Neural cell (in vitro differentiated cells): ENCODE data around the gene UBE3B. TPM values are rescaled to one million over a fixed set of nuclear protein-coding genes. Genes with fewer than 3 reads are reported as not detected.

Source experiments
- H2AFZ ChIP-seq: fragments of 200-600, 300-800 bp; sonication (generic), shearing (Covaris generic); 2 replicates; pipeline ENCODE4 v1.6.0; 2014; ENCODE audit warnings: low read depth, mild to moderate bottlenecking, antibody characterized with exemption, low read length, moderate library complexity
- H3F3A ChIP-seq: fragments of 200-600 bp; shearing (Covaris generic); 2 replicates; pipeline ENCODE4 v1.6.1; 2016; ENCODE audit warnings: mild to moderate bottlenecking, moderate library complexity, mixed read lengths, antibody characterized with exemption, low read length; ENCODE audit not compliant: insufficient read depth, poor library complexity, severe bottlenecking
- H3K27ac ChIP-seq: fragments of 200-600, 300-800 bp; sonication (generic), shearing (Covaris generic); 2 replicates; pipeline ENCODE4 v1.5.1; 2014; ENCODE audit warnings: mild to moderate bottlenecking, low read length, moderate library complexity
- H3K27me3 ChIP-seq: fragments of 300-800, 200-600 bp; sonication (generic), shearing (Covaris generic); 2 replicates; pipeline ENCODE4 v1.6.0; 2014; ENCODE audit warnings: mild to moderate bottlenecking, low read depth, low read length, moderate library complexity; ENCODE audit not compliant: insufficient read depth
- H3K36me3 ChIP-seq: fragments of 300-800, 200-600 bp; sonication (generic), shearing (Covaris generic); 2 replicates; pipeline ENCODE4 v1.5.1; 2014; ENCODE audit warnings: mild to moderate bottlenecking, antibody characterized with exemption, low read length, moderate library complexity; ENCODE audit not compliant: insufficient read depth
- H3K4me2 ChIP-seq: fragments of 300-800, 200-600 bp; sonication (generic), shearing (Covaris generic); 2 replicates; pipeline ENCODE4 v1.6.0; 2014; ENCODE audit warnings: mild to moderate bottlenecking, low read length
- H3K4me3 ChIP-seq: fragments of 300-800, 200-600 bp; sonication (generic), shearing (Covaris generic); 2 replicates; pipeline ENCODE4 v1.5.1; 2014; ENCODE audit warnings: mild to moderate bottlenecking, low read length, moderate library complexity
- H3K79me2 ChIP-seq: fragments of 200-600 bp; shearing (Covaris generic); replicated peaks from 2 replicates; pipeline ENCODE4 v1.6.0; 2014; ENCODE audit warnings: mild to moderate bottlenecking, low read length, moderate library complexity; ENCODE audit not compliant: insufficient read depth
- H3K9ac ChIP-seq: fragments of 300-800, 200-600 bp; sonication (generic), shearing (Covaris generic); 2 replicates; pipeline ENCODE4 v1.6.1; 2016; ENCODE audit warnings: mild to moderate bottlenecking, low read length, mixed read lengths
- H3K9me2 ChIP-seq: fragments of 200-600 bp; shearing (Covaris generic); 2 replicates; pipeline ENCODE4 v1.6.1; 2016; ENCODE audit warnings: mild to moderate bottlenecking, low read length, mixed read lengths; ENCODE audit not compliant: insufficient read depth
- H3K9me3 ChIP-seq: fragments of 200-600, 300-800 bp; sonication (generic), shearing (Covaris generic); 2 replicates; pipeline ENCODE4 v1.6.1; 2016; ENCODE audit warnings: mild to moderate bottlenecking, mixed run types, low read length, moderate library complexity, mixed read lengths
- H4K20me1 ChIP-seq: fragments of 200-600 bp; shearing (Covaris generic); 2 replicates; pipeline ENCODE4 v1.6.1; 2016; ENCODE audit warnings: mild to moderate bottlenecking, mixed run types; ENCODE audit not compliant: insufficient read depth
- EP300 ChIP-seq: fragments of 450-650 bp; conservative IDR thresholded peaks from 2 replicates; pipeline ENCODE4 v1.6.1; 2014; ENCODE audit warnings: antibody characterized with exemption, mild to moderate bottlenecking, moderate library complexity; ENCODE audit not compliant: poor library complexity, severe bottlenecking
- EZH2 ChIP-seq: fragments of 200-600, 300-800 bp; shearing (Covaris generic), sonication (generic); IDR thresholded peaks from 2 replicates; pipeline ENCODE4 v1.6.1; 2014; ENCODE audit warnings: antibody characterized with exemption, low read length, borderline replicate concordance, mild to moderate bottlenecking; ENCODE audit not compliant: insufficient read depth, poor library complexity, severe bottlenecking
- MXI1 ChIP-seq: fragments of 450-650 bp; conservative IDR thresholded peaks from 2 replicates; pipeline ENCODE4 v1.6.1; 2014; ENCODE audit warnings: antibody characterized with exemption, mild to moderate bottlenecking; ENCODE audit not compliant: poor library complexity, severe bottlenecking
- POLR2AphosphoS5 ChIP-seq: IDR thresholded peaks from 2 replicates; pipeline ENCODE4 v1.6.1; 2012
- RAD21 ChIP-seq: fragments of 450-650 bp; conservative IDR thresholded peaks from 2 replicates; pipeline ENCODE4 v1.6.1; 2014; ENCODE audit warnings: antibody characterized with exemption, mild to moderate bottlenecking, moderate library complexity
- SMC3 ChIP-seq: fragments of 450-650 bp; conservative IDR thresholded peaks from 2 replicates; pipeline ENCODE4 v1.6.1; 2014; ENCODE audit warnings: antibody characterized with exemption, mild to moderate bottlenecking, moderate library complexity; ENCODE audit not compliant: poor library complexity
- TAF1 ChIP-seq: IDR thresholded peaks from 2 replicates; pipeline ENCODE4 v1.6.1; 2012; ENCODE audit warnings: low read depth
- polyA minus RNA-seq: library from RNA; depleted of rRNA, polyadenylated mRNA; stranded (reverse); fragments of >200 nt; gene quantifications from 2 replicates; pipeline ENCODE4 v1.2.3, GENCODE V29; 2014
- polyA plus RNA-seq: library from polyadenylated mRNA; depleted of rRNA; stranded (reverse); fragments of >200 nt; gene quantifications from 2 replicates; pipeline ENCODE4 v1.2.3, GENCODE V29; 2014
- TF ChIP-seq, protein P1 (sequence below): fragments of 450-650 bp; IDR thresholded peaks from 2 replicates; pipeline ENCODE4 v1.5.1; 2014; ENCODE audit warnings: antibody characterized with exemption, mild to moderate bottlenecking, moderate library complexity; ENCODE audit not compliant: poor library complexity, severe bottlenecking
- TF ChIP-seq, protein P2 (sequence below): IDR thresholded peaks from 2 replicates; pipeline ENCODE4 v1.6.1; 2012; ENCODE audit warnings: borderline replicate concordance

Gene UBE3B, protein sequence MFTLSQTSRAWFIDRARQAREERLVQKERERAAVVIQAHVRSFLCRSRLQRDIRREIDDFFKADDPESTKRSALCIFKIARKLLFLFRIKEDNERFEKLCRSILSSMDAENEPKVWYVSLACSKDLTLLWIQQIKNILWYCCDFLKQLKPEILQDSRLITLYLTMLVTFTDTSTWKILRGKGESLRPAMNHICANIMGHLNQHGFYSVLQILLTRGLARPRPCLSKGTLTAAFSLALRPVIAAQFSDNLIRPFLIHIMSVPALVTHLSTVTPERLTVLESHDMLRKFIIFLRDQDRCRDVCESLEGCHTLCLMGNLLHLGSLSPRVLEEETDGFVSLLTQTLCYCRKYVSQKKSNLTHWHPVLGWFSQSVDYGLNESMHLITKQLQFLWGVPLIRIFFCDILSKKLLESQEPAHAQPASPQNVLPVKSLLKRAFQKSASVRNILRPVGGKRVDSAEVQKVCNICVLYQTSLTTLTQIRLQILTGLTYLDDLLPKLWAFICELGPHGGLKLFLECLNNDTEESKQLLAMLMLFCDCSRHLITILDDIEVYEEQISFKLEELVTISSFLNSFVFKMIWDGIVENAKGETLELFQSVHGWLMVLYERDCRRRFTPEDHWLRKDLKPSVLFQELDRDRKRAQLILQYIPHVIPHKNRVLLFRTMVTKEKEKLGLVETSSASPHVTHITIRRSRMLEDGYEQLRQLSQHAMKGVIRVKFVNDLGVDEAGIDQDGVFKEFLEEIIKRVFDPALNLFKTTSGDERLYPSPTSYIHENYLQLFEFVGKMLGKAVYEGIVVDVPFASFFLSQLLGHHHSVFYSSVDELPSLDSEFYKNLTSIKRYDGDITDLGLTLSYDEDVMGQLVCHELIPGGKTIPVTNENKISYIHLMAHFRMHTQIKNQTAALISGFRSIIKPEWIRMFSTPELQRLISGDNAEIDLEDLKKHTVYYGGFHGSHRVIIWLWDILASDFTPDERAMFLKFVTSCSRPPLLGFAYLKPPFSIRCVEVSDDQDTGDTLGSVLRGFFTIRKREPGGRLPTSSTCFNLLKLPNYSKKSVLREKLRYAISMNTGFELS
- 21.7 and 22.6 TPM in 2 replicates for polyA plus RNA-seq
- 36.3 and 46.0 TPM in 2 replicates for polyA minus RNA-seq

DNA sequence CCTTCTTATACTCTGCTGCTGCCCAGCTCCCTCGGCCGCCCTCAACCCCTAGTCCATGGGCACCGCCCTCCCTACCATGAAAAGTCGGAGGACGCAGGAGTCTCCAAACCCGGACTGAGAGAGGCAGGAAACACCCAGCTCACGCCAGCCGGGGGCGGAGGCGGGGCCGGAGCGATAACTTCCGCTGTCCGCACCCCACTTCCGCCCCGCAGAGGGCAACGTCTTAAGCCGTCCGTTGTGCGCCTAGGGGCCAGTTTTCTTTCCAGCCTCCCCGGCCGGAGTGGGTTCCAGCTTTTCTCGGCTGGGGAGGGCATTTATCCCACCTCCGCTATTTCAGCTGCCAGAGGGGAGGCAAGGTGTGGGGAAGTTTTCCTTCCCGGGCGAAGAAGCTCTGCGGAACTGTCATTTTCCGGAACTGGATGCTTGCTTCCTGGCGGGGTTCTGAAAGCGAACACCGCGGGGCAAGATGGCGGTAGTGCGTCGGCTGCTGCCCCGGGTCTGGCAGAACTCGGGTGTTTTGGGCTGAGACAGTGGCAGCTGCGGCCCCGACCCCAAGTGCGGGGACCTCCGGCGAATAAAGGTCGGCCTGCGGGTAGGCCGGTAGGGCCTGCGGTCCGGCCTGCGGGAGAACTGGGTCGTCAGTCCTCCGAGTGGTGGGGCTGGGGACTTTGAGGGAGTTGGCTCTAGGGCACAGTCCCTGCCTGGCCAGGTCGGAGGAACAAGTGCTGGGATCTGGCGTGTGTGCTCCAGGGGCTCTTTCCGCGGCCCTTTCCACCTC is at the start of gene UBE3B, which contains the start of gene KCTD10:
Gene UBE3B (plus strand): TSS at position 450 of the 778 bp plus-strand sequence. CDS start 5,918 bp downstream, outside the sequence.
Gene KCTD10 (minus strand): TSS at position 116 of the 778 bp plus-strand sequence. CDS start 38 bp downstream, at position 78.
- H3K27ac ChIP-seq, result peak within 1 kb of the TSS; percentile 95
- no peaks in the 10 kb centered on the region for H3K9me2 ChIP-seq
- H3F3A ChIP-seq, result no peaks in the 10 kb centered on the region
- H3K36me3 ChIP-seq, result no peaks in the 10 kb centered on the region
- H2AFZ ChIP-seq, result peak within 1 kb of the TSS; percentile 88
- H4K20me1 ChIP-seq, result no peaks in the 10 kb centered on the region
- peak within 1 kb of the TSS; percentile 96 for H3K9ac ChIP-seq
- no peaks in the 10 kb centered on the region for H3K9me3 ChIP-seq
- H3K79me2 ChIP-seq, result peaks cover 68% of the 10 kb centered on the region
- no peaks in the 10 kb centered on the region for H3K27me3 ChIP-seq
- peak within 1 kb of the TSS; percentile 91 for H3K4me3 ChIP-seq
- peak within 1 kb of the TSS; percentile 95 for H3K4me2 ChIP-seq
- TF ChIP-seq, protein P1, sequence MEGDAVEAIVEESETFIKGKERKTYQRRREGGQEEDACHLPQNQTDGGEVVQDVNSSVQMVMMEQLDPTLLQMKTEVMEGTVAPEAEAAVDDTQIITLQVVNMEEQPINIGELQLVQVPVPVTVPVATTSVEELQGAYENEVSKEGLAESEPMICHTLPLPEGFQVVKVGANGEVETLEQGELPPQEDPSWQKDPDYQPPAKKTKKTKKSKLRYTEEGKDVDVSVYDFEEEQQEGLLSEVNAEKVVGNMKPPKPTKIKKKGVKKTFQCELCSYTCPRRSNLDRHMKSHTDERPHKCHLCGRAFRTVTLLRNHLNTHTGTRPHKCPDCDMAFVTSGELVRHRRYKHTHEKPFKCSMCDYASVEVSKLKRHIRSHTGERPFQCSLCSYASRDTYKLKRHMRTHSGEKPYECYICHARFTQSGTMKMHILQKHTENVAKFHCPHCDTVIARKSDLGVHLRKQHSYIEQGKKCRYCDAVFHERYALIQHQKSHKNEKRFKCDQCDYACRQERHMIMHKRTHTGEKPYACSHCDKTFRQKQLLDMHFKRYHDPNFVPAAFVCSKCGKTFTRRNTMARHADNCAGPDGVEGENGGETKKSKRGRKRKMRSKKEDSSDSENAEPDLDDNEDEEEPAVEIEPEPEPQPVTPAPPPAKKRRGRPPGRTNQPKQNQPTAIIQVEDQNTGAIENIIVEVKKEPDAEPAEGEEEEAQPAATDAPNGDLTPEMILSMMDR, result peak; percentile 30
- TF ChIP-seq RAD21, result peak; percentile 22
- TF ChIP-seq SMC3, result peak; percentile 16
- TF ChIP-seq TAF1, result peak; percentile 98
- peak; percentile 50 for TF ChIP-seq EP300
- TF ChIP-seq MXI1, result peak; percentile 77
- peak; percentile 73 for TF ChIP-seq POLR2AphosphoS5
- no peak for TF ChIP-seq EZH2
- TF ChIP-seq, protein P2, sequence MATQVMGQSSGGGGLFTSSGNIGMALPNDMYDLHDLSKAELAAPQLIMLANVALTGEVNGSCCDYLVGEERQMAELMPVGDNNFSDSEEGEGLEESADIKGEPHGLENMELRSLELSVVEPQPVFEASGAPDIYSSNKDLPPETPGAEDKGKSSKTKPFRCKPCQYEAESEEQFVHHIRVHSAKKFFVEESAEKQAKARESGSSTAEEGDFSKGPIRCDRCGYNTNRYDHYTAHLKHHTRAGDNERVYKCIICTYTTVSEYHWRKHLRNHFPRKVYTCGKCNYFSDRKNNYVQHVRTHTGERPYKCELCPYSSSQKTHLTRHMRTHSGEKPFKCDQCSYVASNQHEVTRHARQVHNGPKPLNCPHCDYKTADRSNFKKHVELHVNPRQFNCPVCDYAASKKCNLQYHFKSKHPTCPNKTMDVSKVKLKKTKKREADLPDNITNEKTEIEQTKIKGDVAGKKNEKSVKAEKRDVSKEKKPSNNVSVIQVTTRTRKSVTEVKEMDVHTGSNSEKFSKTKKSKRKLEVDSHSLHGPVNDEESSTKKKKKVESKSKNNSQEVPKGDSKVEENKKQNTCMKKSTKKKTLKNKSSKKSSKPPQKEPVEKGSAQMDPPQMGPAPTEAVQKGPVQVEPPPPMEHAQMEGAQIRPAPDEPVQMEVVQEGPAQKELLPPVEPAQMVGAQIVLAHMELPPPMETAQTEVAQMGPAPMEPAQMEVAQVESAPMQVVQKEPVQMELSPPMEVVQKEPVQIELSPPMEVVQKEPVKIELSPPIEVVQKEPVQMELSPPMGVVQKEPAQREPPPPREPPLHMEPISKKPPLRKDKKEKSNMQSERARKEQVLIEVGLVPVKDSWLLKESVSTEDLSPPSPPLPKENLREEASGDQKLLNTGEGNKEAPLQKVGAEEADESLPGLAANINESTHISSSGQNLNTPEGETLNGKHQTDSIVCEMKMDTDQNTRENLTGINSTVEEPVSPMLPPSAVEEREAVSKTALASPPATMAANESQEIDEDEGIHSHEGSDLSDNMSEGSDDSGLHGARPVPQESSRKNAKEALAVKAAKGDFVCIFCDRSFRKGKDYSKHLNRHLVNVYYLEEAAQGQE, result peak; percentile 93
